HS-5 (cell line): ENCODE results near the gene RPE.

Experiments used
- DNase-seq: peaks from one replicate; pipeline ENCODE4 v3.0.0-alpha.2; 2012; ENCODE audit warnings: low read depth

Gene RPE

GRCh38 chr2:210002158-210003157, at the start of gene RPE:
TSS of gene RPE (plus strand) at chr2:210002638. CDS start at chr2:210002662, 24 bp downstream.
- peak; percentile 83 for DNase-seq

GRCh38 chr2:209956271-209956670, 46.2 kb upstream of the RPE start:
- no peak for DNase-seq

GRCh38 chr2:209958016-209958415, 44.4 kb upstream of the RPE start:
- no peak for DNase-seq

GRCh38 chr2:209960045-209960444, 42.4 kb upstream of the RPE start:
- DNase-seq = no peak

- peak; percentile 31 for DNase-seq
These were observed 41.5 kb upstream of the RPE start for GRCh38 chr2:209960676-209961630.

- DNase-seq = no peak
These were observed 36.7 kb upstream of the RPE start for GRCh38 chr2:209965723-209966122.

- DNase-seq = no peak
These were observed 32.7 kb upstream of the RPE start for GRCh38 chr2:209969692-209970091.

- DNase-seq = no peak
These were observed 32.2 kb upstream of the RPE start for GRCh38 chr2:209970271-209970670.

GRCh38 chr2:209970711-209971110, 31.7 kb upstream of the RPE start:
- no peak for DNase-seq

- DNase-seq = no peak
These were observed 29.1 kb upstream of the RPE start for GRCh38 chr2:209973328-209973727.

GRCh38 chr2:209974576-209974975, 27.9 kb upstream of the RPE start:
- no peak for DNase-seq

- DNase-seq = no peak
These were observed 25.6 kb upstream of the RPE start for GRCh38 chr2:209976698-209977385.

- peak; percentile 20 for DNase-seq
These were observed 24.8 kb upstream of the RPE start for GRCh38 chr2:209977386-209978239.

GRCh38 chr2:209984291-209984690, 18.1 kb upstream of the RPE start:
- no peak for DNase-seq

- no peak for DNase-seq
These were observed 16.6 kb upstream of the RPE start for GRCh38 chr2:209985874-209986273.

- DNase-seq = no peak
These were observed 16.0 kb upstream of the RPE start for GRCh38 chr2:209986415-209986814.

- no peak for DNase-seq
These were observed 14.4 kb upstream of the RPE start for GRCh38 chr2:209988010-209988409.

GRCh38 chr2:209990838-209991237, 11.6 kb upstream of the RPE start:
- DNase-seq = no peak

GRCh38 chr2:209993968-209994367, 8.5 kb upstream of the RPE start:
- DNase-seq = no peak

GRCh38 chr2:209998596-209998995, 3.8 kb upstream of the RPE start:
- no peak for DNase-seq
